Measurements from ENCODE around the gene PGBD5. TPM values are rescaled to one million over a fixed set of nuclear protein-coding genes. Genes with fewer than 3 reads are reported as not detected.

PGBD5 gene
- total RNA-seq, 2 experiments from 2014 or later = not detected

- CTCF ChIA-PET = no interaction called here
- intact Hi-C loops (cut with micrococcal nuclease) = no loop called here
- no peak overlapping the region for H3K4me3 Mint-ChIP-seq
- no peaks in the 10 kb centered on the region for H3K4me1 Mint-ChIP-seq (ENCODE audit: low read depth)
- no peaks in the 10 kb centered on the region for H3K27me3 Mint-ChIP-seq (ENCODE audit: low read depth)
- no peak overlapping the region for H3K27ac Mint-ChIP-seq
- no peak for DNase-seq
- H3K9me3 Mint-ChIP-seq = no peaks in the 10 kb centered on the region
- H3K36me3 Mint-ChIP-seq (ENCODE audit: low read depth) = no peaks in the 10 kb centered on the region
Observed at GRCh38 chr1:230356869-230357794, 69.0 kb downstream of the PGBD5 start.

GRCh38 chr1:230356190-230356589 is 69.9 kb downstream of the PGBD5 start:
- intact Hi-C loops (cut with micrococcal nuclease) = no loop called here
- H3K27ac Mint-ChIP-seq = no peak overlapping the region
- H3K36me3 Mint-ChIP-seq (ENCODE audit: low read depth) = no peaks in the 10 kb centered on the region
- CTCF ChIA-PET = no interaction called here
- H3K27me3 Mint-ChIP-seq (ENCODE audit: low read depth) = no peaks in the 10 kb centered on the region
- DNase-seq = no peak
- no peaks in the 10 kb centered on the region for H3K9me3 Mint-ChIP-seq
- no peak overlapping the region for H3K4me3 Mint-ChIP-seq
- H3K4me1 Mint-ChIP-seq (ENCODE audit: low read depth) = no peaks in the 10 kb centered on the region

- CTCF ChIA-PET = no interaction called here
- Mint-ChIP-seq H3K4me1 (ENCODE audit: low read depth) (no peaks in the 10 kb centered on the region), H3K27ac (no peak overlapping the region), H3K4me3 (no peak overlapping the region), H3K36me3 (ENCODE audit: low read depth) (no peaks in the 10 kb centered on the region), H3K9me3 (no peaks in the 10 kb centered on the region), H3K27me3 (ENCODE audit: low read depth) (no peaks in the 10 kb centered on the region)
- no peak for DNase-seq
- intact Hi-C loops (cut with micrococcal nuclease) = no loop called here
Observed at GRCh38 chr1:230355594-230355993, 70.5 kb downstream of the PGBD5 start.

- no peak for DNase-seq
- no peaks in the 10 kb centered on the region for H3K36me3 Mint-ChIP-seq (ENCODE audit: low read depth)
- no peaks in the 10 kb centered on the region for H3K4me1 Mint-ChIP-seq (ENCODE audit: low read depth)
- H3K4me3 Mint-ChIP-seq = no peak overlapping the region
- H3K27me3 Mint-ChIP-seq (ENCODE audit: low read depth) = no peaks in the 10 kb centered on the region
- CTCF ChIA-PET = no interaction called here
- H3K9me3 Mint-ChIP-seq = no peaks in the 10 kb centered on the region
- H3K27ac Mint-ChIP-seq = no peak overlapping the region
- intact Hi-C loops (cut with micrococcal nuclease) = no loop called here
Observed at GRCh38 chr1:230355128-230355527, 71.0 kb downstream of the PGBD5 start.

- CTCF ChIA-PET = no interaction called here
- no peak for DNase-seq
- Mint-ChIP-seq H3K4me1 (ENCODE audit: low read depth) (no peaks in the 10 kb centered on the region), H3K4me3 (no peak overlapping the region), H3K36me3 (ENCODE audit: low read depth) (no peaks in the 10 kb centered on the region), H3K27ac (no peak overlapping the region), H3K27me3 (ENCODE audit: low read depth) (no peaks in the 10 kb centered on the region), H3K9me3 (no peaks in the 10 kb centered on the region)
- intact Hi-C loops (cut with micrococcal nuclease) = no loop called here
Observed at GRCh38 chr1:230354005-230354404, 72.1 kb downstream of the PGBD5 start.

- H3K4me3 Mint-ChIP-seq = no peak overlapping the region
- intact Hi-C loops (cut with micrococcal nuclease) = no loop called here
- H3K27me3 Mint-ChIP-seq (ENCODE audit: low read depth) = no peaks in the 10 kb centered on the region
- no peaks in the 10 kb centered on the region for H3K36me3 Mint-ChIP-seq (ENCODE audit: low read depth)
- no peak overlapping the region for H3K27ac Mint-ChIP-seq
- CTCF ChIA-PET = no interaction called here
- DNase-seq = no peak
- H3K9me3 Mint-ChIP-seq = no peaks in the 10 kb centered on the region
- H3K4me1 Mint-ChIP-seq (ENCODE audit: low read depth) = no peaks in the 10 kb centered on the region
Observed at GRCh38 chr1:230352537-230352936, 73.6 kb downstream of the PGBD5 start.

GRCh38 chr1:230351983-230352382 is 74.1 kb downstream of the PGBD5 start:
- CTCF ChIA-PET = no interaction called here
- DNase-seq = no peak
- Mint-ChIP-seq H3K27me3 (ENCODE audit: low read depth) (no peaks in the 10 kb centered on the region), H3K9me3 (no peaks in the 10 kb centered on the region), H3K4me3 (no peak overlapping the region), H3K36me3 (ENCODE audit: low read depth) (no peaks in the 10 kb centered on the region), H3K27ac (no peak overlapping the region), H3K4me1 (ENCODE audit: low read depth) (no peaks in the 10 kb centered on the region)
- intact Hi-C loops (cut with micrococcal nuclease) = no loop called here

GRCh38 chr1:230351514-230351913 is 74.6 kb downstream of the PGBD5 start:
- no peak for DNase-seq
- H3K4me3 Mint-ChIP-seq = no peak overlapping the region
- CTCF ChIA-PET = no interaction called here
- no peaks in the 10 kb centered on the region for H3K9me3 Mint-ChIP-seq
- no peaks in the 10 kb centered on the region for H3K4me1 Mint-ChIP-seq (ENCODE audit: low read depth)
- no peaks in the 10 kb centered on the region for H3K36me3 Mint-ChIP-seq (ENCODE audit: low read depth)
- no peaks in the 10 kb centered on the region for H3K27me3 Mint-ChIP-seq (ENCODE audit: low read depth)
- intact Hi-C loops (cut with micrococcal nuclease) = no loop called here
- H3K27ac Mint-ChIP-seq = no peak overlapping the region

- intact Hi-C loops (cut with micrococcal nuclease) = no loop called here
- CTCF ChIA-PET = no interaction called here
- Mint-ChIP-seq H3K9me3 (no peaks in the 10 kb centered on the region), H3K27me3 (ENCODE audit: low read depth) (no peaks in the 10 kb centered on the region), H3K27ac (no peak overlapping the region), H3K36me3 (ENCODE audit: low read depth) (no peaks in the 10 kb centered on the region), H3K4me1 (ENCODE audit: low read depth) (no peaks in the 10 kb centered on the region), H3K4me3 (no peak overlapping the region)
- no peak for DNase-seq
Observed at GRCh38 chr1:230350208-230350921, 75.8 kb downstream of the PGBD5 start.

GRCh38 chr1:230349020-230349393 is 77.1 kb downstream of the PGBD5 start:
- intact Hi-C loops (cut with micrococcal nuclease) = no loop called here

GRCh38 chr1:230348386-230349019 is 77.6 kb downstream of the PGBD5 start:
- no peak for DNase-seq
- Mint-ChIP-seq H3K4me3 (no peak overlapping the region), H3K9me3 (no peaks in the 10 kb centered on the region), H3K27ac (no peak overlapping the region), H3K4me1 (ENCODE audit: low read depth) (no peaks in the 10 kb centered on the region), H3K36me3 (ENCODE audit: low read depth) (no peaks in the 10 kb centered on the region), H3K27me3 (ENCODE audit: low read depth) (peaks cover 2% of the 10 kb centered on the region)
- CTCF ChIA-PET = no interaction called here
- intact Hi-C loops (cut with micrococcal nuclease) = no loop called here

More at GRCh38 chr1:230349020-230349393, 77.1 kb downstream of the PGBD5 start:
- H3K9me3 Mint-ChIP-seq = no peaks in the 10 kb centered on the region
- H3K4me3 Mint-ChIP-seq = no peak overlapping the region
- CTCF ChIA-PET = no interaction called here
- no peaks in the 10 kb centered on the region for H3K4me1 Mint-ChIP-seq (ENCODE audit: low read depth)
- H3K36me3 Mint-ChIP-seq (ENCODE audit: low read depth) = no peaks in the 10 kb centered on the region
- H3K27me3 Mint-ChIP-seq (ENCODE audit: low read depth) = peaks cover 2% of the 10 kb centered on the region
- no peak overlapping the region for H3K27ac Mint-ChIP-seq
- no peak for DNase-seq

GRCh38 chr1:230347896-230348295 is 78.2 kb downstream of the PGBD5 start:
- no peak overlapping the region for H3K4me3 Mint-ChIP-seq
- CTCF ChIA-PET = no interaction called here
- H3K36me3 Mint-ChIP-seq (ENCODE audit: low read depth) = no peaks in the 10 kb centered on the region
- intact Hi-C loops (cut with micrococcal nuclease) = no loop called here
- no peaks in the 10 kb centered on the region for H3K4me1 Mint-ChIP-seq (ENCODE audit: low read depth)
- H3K27me3 Mint-ChIP-seq (ENCODE audit: low read depth) = peaks cover 4% of the 10 kb centered on the region
- no peak overlapping the region for H3K27ac Mint-ChIP-seq
- no peaks in the 10 kb centered on the region for H3K9me3 Mint-ChIP-seq
- DNase-seq = no peak

Measured in activated naive CD4-positive, alpha-beta T cell treated with anti-CD3 and anti-CD28 coated beads for 36 hours (primary cell).